HepG2 (cell line): ENCODE results near the gene PSMB10. TPM values are rescaled to one million over a fixed set of nuclear protein-coding genes. Genes with fewer than 3 reads are reported as not detected.

ENCODE experiments used
- CCDC6 ChIP-seq: sonication (generic); formaldehyde crosslinking; IDR thresholded peaks from 2 replicates; pipeline ENCODE4 v1.8.1; 2022; ENCODE audit warnings: mild to moderate bottlenecking, missing genetic modification reagents, moderate library complexity
- GTF2F1 ChIP-seq: fragments of 150-350 bp; IDR thresholded peaks from 2 replicates; pipeline ENCODE4 v1.6.1; 2014; ENCODE audit warnings: low read length
- JUN ChIP-seq: sonication (generic); formaldehyde crosslinking; IDR thresholded peaks from 2 replicates; pipeline ENCODE4 v1.4.0; 2020; ENCODE audit warnings: mild to moderate bottlenecking, missing genetic modification reagents
- KLF13 ChIP-seq: sonication (generic); formaldehyde crosslinking; IDR thresholded peaks from 2 replicates; pipeline ENCODE4 v1.4.0; 2020; ENCODE audit warnings: mild to moderate bottlenecking, missing genetic modification reagents
- NFKB2 ChIP-seq: sonication (generic); formaldehyde crosslinking; IDR thresholded peaks from 2 replicates; pipeline ENCODE4 v1.4.0; 2020; ENCODE audit warnings: missing genetic modification reagents, borderline replicate concordance
- NRL ChIP-seq: sonication (generic); formaldehyde crosslinking; IDR thresholded peaks from 2 replicates; pipeline ENCODE4 v1.5.0; 2020; ENCODE audit warnings: missing genetic modification reagents, mild to moderate bottlenecking, moderate library complexity, borderline replicate concordance
- RFXAP ChIP-seq: sonication (generic); formaldehyde crosslinking; IDR thresholded peaks from 2 replicates; pipeline ENCODE4 v1.4.0; 2020; ENCODE audit warnings: missing genetic modification reagents, borderline replicate concordance
- ZFP1 ChIP-seq: IDR thresholded peaks from 2 replicates; pipeline ENCODE4 v1.6.1; 2016
- ZNF10 ChIP-seq: sonication (generic); formaldehyde crosslinking; IDR thresholded peaks from 2 replicates; pipeline ENCODE4 v1.4.0; 2020; ENCODE audit warnings: mild to moderate bottlenecking, low read depth, missing genetic modification reagents, borderline replicate concordance
- ZNF136 ChIP-seq: sonication (generic); formaldehyde crosslinking; IDR thresholded peaks from 2 replicates; pipeline ENCODE4 v1.8.1; 2022; ENCODE audit warnings: low read depth, mild to moderate bottlenecking, moderate library complexity, missing genetic modification reagents
- ZNF709 ChIP-seq: sonication (generic); formaldehyde crosslinking; IDR thresholded peaks from 2 replicates; pipeline ENCODE4 v1.5.0; 2020; ENCODE audit warnings: mild to moderate bottlenecking, missing genetic modification reagents
- ZNF75D ChIP-seq: sonication (generic); formaldehyde crosslinking; IDR thresholded peaks from 2 replicates; pipeline ENCODE4 v1.8.1; 2023; ENCODE audit warnings: missing genetic modification reagents, mild to moderate bottlenecking, borderline replicate concordance
- ZNF83 ChIP-seq: sonication (generic); formaldehyde crosslinking; IDR thresholded peaks from 2 replicates; pipeline ENCODE4 v1.4.0; 2020; ENCODE audit warnings: missing genetic modification reagents, mild to moderate bottlenecking, borderline replicate concordance
- ZSCAN31 ChIP-seq: sonication (generic); formaldehyde crosslinking; IDR thresholded peaks from 2 replicates; pipeline ENCODE4 v1.5.0; 2020; ENCODE audit warnings: low read depth, mild to moderate bottlenecking, missing genetic modification reagents
- polyA plus RNA-seq, 8 experiments: library from polyadenylated mRNA; depleted of rRNA in 3 of 8; stranded (reverse) in 7 of 8; unstranded in 1 of 8; fragments of >200 nt; fragmentation: Illumina TruSeq in 4 of 8; extraction: Trizol in 4 of 8; gene quantifications; 2 replicates each; pipeline versions ENCODE4 v1.2.1 to v1.2.3, GENCODE V29; 2011 to 2016; ENCODE audit warnings: low read depth in 4 of 8, missing spikeins in 1 of 8, mixed read lengths in 1 of 8; ENCODE audit not compliant: insufficient read depth in 1 of 8
- total RNA-seq, 5 experiments: library from RNA; depleted of rRNA; stranded (reverse); fragments of >200 nt; fragmentation: Illumina TruSeq; extraction: Trizol; gene quantifications; 2 replicates each; pipeline ENCODE4 v1.2.3, GENCODE V29; 2016; ENCODE audit warnings: low read depth in 1 of 5
- TF ChIP-seq, protein P1 (sequence below): IDR thresholded peaks from 2 replicates; pipeline ENCODE4 v1.6.1; 2016; ENCODE audit warnings: control low read depth
- TF ChIP-seq, protein P2 (sequence below), 2 experiments: fragments of 450-650 bp in 1 of 2; sonication (generic) in 1 of 2; formaldehyde crosslinking; IDR thresholded peaks; 2 replicates each; pipeline versions ENCODE4 v1.5.0 to v1.8.0; 2020 to 2022; ENCODE audit warnings: mild to moderate bottlenecking in 1 of 2, missing genetic modification reagents in 1 of 2
- TF ChIP-seq, protein P3 (sequence below): sonication (generic); formaldehyde crosslinking; IDR thresholded peaks from 2 replicates; pipeline ENCODE4 v1.9.0; 2021; ENCODE audit warnings: missing genetic modification reagents, borderline replicate concordance
- TF ChIP-seq, protein P4 (sequence below): sonication (generic); formaldehyde crosslinking; conservative IDR thresholded peaks from 2 replicates; pipeline ENCODE4 v1.8.1; 2023; ENCODE audit warnings: missing genetic modification reagents
- TF ChIP-seq, protein P5 (sequence below): fragments of 450-650 bp; IDR thresholded peaks from 2 replicates; pipeline ENCODE4 v1.6.1; 2017; ENCODE audit warnings: mild to moderate bottlenecking

The PSMB10 gene
- total and polyA plus RNA-seq, 2 of the 13 experiments (the other 11 are each of a cell fraction or from before 2014, with no cell fraction given): 12.7 to 65.9 TPM

DNA sequence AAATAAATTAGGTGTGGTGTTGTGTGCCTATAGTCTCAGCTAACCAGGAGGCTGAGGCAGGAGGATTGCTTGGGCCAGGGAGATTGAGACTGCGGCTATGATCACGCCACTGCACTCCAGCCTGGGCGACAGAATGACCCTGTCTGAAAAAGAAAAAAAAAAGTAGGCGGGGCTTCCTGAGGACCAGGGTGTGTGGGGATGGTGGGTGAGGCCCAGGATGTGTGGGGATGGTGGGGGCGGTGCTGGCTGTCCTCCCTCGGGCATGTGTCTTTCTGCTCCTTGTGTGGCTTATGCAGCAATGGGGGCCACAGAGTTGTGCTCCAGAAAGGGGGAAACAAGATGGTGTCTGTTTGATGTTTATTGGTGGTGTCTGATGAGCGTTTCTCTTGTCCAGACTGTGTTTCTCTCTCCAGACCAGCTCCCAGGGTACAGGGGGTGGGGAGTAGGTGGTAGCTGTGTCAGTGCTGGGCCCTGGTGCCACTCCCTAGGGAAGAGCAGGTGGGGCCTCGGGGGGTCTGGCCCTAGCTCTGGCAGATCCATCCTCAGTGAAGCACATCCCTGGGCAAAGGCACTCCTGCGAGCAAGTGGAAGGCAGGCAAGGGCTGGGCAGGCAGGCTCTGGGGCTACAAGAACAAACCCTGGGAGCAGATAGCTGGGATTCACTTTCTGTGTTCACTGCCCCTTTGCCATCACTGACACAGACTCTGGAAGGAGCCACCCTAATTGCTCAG lies 5.0 kb upstream of the PSMB10 start (continued):
- TF ChIP-seq, protein P1, sequence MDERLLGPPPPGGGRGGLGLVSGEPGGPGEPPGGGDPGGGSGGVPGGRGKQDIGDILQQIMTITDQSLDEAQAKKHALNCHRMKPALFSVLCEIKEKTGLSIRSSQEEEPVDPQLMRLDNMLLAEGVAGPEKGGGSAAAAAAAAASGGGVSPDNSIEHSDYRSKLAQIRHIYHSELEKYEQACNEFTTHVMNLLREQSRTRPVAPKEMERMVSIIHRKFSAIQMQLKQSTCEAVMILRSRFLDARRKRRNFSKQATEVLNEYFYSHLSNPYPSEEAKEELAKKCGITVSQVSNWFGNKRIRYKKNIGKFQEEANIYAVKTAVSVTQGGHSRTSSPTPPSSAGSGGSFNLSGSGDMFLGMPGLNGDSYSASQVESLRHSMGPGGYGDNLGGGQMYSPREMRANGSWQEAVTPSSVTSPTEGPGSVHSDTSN (CRISPR knock-in tag): no peak
- TF ChIP-seq ZNF709 (CRISPR knock-in tag): 0 out of 2 replicates have a peak, but pooled peaks have one; percentile 42
- TF ChIP-seq, protein P2, sequence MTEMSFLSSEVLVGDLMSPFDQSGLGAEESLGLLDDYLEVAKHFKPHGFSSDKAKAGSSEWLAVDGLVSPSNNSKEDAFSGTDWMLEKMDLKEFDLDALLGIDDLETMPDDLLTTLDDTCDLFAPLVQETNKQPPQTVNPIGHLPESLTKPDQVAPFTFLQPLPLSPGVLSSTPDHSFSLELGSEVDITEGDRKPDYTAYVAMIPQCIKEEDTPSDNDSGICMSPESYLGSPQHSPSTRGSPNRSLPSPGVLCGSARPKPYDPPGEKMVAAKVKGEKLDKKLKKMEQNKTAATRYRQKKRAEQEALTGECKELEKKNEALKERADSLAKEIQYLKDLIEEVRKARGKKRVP (CRISPR knock-in tag; IDR thresholded peaks at IDR 0.05): no peak
- TF ChIP-seq, protein P3, sequence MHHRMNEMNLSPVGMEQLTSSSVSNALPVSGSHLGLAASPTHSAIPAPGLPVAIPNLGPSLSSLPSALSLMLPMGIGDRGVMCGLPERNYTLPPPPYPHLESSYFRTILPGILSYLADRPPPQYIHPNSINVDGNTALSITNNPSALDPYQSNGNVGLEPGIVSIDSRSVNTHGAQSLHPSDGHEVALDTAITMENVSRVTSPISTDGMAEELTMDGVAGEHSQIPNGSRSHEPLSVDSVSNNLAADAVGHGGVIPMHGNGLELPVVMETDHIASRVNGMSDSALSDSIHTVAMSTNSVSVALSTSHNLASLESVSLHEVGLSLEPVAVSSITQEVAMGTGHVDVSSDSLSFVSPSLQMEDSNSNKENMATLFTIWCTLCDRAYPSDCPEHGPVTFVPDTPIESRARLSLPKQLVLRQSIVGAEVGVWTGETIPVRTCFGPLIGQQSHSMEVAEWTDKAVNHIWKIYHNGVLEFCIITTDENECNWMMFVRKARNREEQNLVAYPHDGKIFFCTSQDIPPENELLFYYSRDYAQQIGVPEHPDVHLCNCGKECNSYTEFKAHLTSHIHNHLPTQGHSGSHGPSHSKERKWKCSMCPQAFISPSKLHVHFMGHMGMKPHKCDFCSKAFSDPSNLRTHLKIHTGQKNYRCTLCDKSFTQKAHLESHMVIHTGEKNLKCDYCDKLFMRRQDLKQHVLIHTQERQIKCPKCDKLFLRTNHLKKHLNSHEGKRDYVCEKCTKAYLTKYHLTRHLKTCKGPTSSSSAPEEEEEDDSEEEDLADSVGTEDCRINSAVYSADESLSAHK (CRISPR knock-in tag): no peak
- TF ChIP-seq RFXAP: 0 out of 2 replicates have a peak, but pooled peaks have one; percentile 35
- TF ChIP-seq ZNF75D (CRISPR knock-in tag): no peak
- TF ChIP-seq ZNF83 (CRISPR knock-in tag): no peak; the same call in 1 of the 2 replicates
- TF ChIP-seq KLF13: no peak
- TF ChIP-seq ZNF10 (CRISPR knock-in tag): no peak
- TF ChIP-seq, protein P4, sequence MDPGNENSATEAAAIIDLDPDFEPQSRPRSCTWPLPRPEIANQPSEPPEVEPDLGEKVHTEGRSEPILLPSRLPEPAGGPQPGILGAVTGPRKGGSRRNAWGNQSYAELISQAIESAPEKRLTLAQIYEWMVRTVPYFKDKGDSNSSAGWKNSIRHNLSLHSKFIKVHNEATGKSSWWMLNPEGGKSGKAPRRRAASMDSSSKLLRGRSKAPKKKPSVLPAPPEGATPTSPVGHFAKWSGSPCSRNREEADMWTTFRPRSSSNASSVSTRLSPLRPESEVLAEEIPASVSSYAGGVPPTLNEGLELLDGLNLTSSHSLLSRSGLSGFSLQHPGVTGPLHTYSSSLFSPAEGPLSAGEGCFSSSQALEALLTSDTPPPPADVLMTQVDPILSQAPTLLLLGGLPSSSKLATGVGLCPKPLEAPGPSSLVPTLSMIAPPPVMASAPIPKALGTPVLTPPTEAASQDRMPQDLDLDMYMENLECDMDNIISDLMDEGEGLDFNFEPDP: 0 out of 2 replicates have a peak, but pooled peaks have one; percentile 10
- 0 out of 2 replicates have a peak, but pooled peaks have one; percentile 21 for TF ChIP-seq ZSCAN31 (CRISPR knock-in tag)
- 0 out of 2 replicates have a peak, but pooled peaks have one; percentile 38 for TF ChIP-seq CCDC6 (CRISPR knock-in tag)
- 0 out of 2 replicates have a peak, but pooled peaks have one; percentile 1 for TF ChIP-seq NRL
- 0 out of 2 replicates have a peak, but pooled peaks have one; percentile 25 for TF ChIP-seq NFKB2
- no peak for TF ChIP-seq JUN
- TF ChIP-seq GTF2F1: no peak
- no peak for TF ChIP-seq ZFP1 (CRISPR knock-in tag)
- TF ChIP-seq, protein P5, sequence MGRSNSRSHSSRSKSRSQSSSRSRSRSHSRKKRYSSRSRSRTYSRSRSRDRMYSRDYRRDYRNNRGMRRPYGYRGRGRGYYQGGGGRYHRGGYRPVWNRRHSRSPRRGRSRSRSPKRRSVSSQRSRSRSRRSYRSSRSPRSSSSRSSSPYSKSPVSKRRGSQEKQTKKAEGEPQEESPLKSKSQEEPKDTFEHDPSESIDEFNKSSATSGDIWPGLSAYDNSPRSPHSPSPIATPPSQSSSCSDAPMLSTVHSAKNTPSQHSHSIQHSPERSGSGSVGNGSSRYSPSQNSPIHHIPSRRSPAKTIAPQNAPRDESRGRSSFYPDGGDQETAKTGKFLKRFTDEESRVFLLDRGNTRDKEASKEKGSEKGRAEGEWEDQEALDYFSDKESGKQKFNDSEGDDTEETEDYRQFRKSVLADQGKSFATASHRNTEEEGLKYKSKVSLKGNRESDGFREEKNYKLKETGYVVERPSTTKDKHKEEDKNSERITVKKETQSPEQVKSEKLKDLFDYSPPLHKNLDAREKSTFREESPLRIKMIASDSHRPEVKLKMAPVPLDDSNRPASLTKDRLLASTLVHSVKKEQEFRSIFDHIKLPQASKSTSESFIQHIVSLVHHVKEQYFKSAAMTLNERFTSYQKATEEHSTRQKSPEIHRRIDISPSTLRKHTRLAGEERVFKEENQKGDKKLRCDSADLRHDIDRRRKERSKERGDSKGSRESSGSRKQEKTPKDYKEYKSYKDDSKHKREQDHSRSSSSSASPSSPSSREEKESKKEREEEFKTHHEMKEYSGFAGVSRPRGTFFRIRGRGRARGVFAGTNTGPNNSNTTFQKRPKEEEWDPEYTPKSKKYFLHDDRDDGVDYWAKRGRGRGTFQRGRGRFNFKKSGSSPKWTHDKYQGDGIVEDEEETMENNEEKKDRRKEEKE: no peak
- no peak for TF ChIP-seq ZNF136
